BLaER1 (cell line): ENCODE results near the gene MINDY4.
A peak's percentile ranks its signal among the peaks of the same experiment; 100 is the strongest.

Experiments used
- H3K27ac ChIP-seq: shearing (Covaris generic); formaldehyde crosslinking; 2 replicates; pipeline ENCODE4 v1.8.1; 2022
- H3K27me3 ChIP-seq: shearing (Covaris generic); formaldehyde crosslinking; 2 replicates; pipeline ENCODE4 v1.8.1; 2022
- H3K36me3 ChIP-seq: shearing (Covaris generic); formaldehyde crosslinking; 2 replicates; pipeline ENCODE4 v1.8.1; 2022
- H3K4me1 ChIP-seq: shearing (Covaris generic); formaldehyde crosslinking; 2 replicates; pipeline ENCODE4 v1.8.1; 2022
- H3K4me2 ChIP-seq: shearing (Covaris generic); formaldehyde crosslinking; 2 replicates; pipeline ENCODE4 v1.8.1; 2022
- H3K4me3 ChIP-seq: shearing (Covaris generic); formaldehyde crosslinking; 2 replicates; pipeline ENCODE4 v1.8.1; 2022
- H3K9ac ChIP-seq: shearing (Covaris generic); formaldehyde crosslinking; 2 replicates; pipeline ENCODE4 v1.8.1; 2022
- H3K9me3 ChIP-seq: shearing (Covaris generic); formaldehyde crosslinking; 2 replicates; pipeline ENCODE4 v1.8.1; 2022
- H4K20me1 ChIP-seq: shearing (Covaris generic); formaldehyde crosslinking; 2 replicates; pipeline ENCODE4 v1.8.1; 2022
- Cebpa-rat ChIP-seq: shearing (Covaris generic); IDR thresholded peaks from 2 replicates; pipeline ENCODE4 v1.8.1; 2022

MINDY4 gene

DNA sequence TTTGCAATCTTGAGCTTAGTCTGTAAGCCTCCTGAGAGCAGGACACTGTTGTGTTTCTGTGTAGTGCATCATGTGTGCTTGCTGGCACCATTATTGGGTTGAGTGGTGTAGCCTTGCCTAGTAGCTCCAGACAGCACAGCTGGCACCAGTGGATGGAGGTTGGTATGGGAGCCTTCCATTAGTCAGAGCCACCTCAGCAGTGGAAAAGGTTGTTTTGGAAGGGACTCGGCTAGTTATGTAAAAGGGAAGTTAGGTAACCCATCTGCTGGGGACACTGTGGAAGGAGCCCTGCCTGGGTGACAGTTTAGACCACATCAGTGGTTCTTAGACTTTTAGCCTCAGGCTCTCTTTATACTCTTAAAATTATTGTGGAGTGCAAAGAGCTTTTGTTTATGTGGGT lies 16.3 kb downstream of the MINDY4 start:
- no peak overlapping the region for H3K4me3 ChIP-seq
- TF ChIP-seq Cebpa-rat, result no peak
- no peak overlapping the region for H3K27ac ChIP-seq
- H3K9me3 ChIP-seq, result no peaks in the 10 kb centered on the region
- H3K4me2 ChIP-seq, result peak overlapping the region; percentile 69
- peaks cover 39% of the 10 kb centered on the region for H3K4me1 ChIP-seq
- no peak overlapping the region for H3K9ac ChIP-seq
- H3K36me3 ChIP-seq, result peaks cover 30% of the 10 kb centered on the region
- no peaks in the 10 kb centered on the region for H3K27me3 ChIP-seq
- H4K20me1 ChIP-seq, result no peaks in the 10 kb centered on the region

DNA sequence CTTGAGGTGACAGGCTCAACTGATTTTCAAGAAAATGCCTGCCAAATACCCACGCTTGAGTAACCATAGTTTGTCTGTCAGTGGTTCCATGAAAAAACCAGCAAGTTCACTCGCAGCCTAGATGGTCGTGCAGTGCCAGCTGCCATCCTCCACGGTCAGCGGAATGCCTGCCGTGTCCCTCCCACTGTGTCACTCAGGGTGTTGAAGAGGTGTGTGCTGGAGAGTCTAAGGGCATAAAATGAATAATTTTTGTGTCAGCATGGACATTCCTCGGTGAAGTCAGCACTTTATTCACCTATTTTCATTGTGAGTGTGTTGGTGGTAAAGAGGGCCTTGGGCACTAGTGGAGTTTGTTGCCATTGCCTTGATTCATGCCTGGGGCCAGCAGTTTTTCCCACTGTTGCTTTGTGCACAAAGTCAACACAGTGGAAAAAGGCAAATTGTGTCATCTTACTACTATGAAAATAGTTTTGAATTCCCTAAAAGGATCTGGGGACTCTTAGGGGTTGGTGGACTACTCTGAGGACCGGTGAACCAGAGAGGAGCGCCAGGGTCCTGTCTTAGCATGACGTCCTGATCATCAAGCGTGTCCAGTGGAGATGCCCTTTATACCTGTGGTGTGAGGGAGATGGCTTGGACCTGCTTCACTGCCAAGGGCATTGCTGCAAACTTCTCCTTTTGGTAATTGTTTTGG lies 17.6 kb downstream of the MINDY4 start:
- no peak overlapping the region for H3K9ac ChIP-seq
- H3K36me3 ChIP-seq, result peaks cover 24% of the 10 kb centered on the region
- H3K4me1 ChIP-seq, result peaks cover 39% of the 10 kb centered on the region
- H3K27me3 ChIP-seq, result no peaks in the 10 kb centered on the region
- no peak overlapping the region for H3K4me3 ChIP-seq
- H4K20me1 ChIP-seq, result no peaks in the 10 kb centered on the region
- peak overlapping the region; percentile 69 for H3K4me2 ChIP-seq
- TF ChIP-seq Cebpa-rat, result no peak
- no peaks in the 10 kb centered on the region for H3K9me3 ChIP-seq
- H3K27ac ChIP-seq, result no peak overlapping the region; the same call in 1 of the 2 replicates

DNA sequence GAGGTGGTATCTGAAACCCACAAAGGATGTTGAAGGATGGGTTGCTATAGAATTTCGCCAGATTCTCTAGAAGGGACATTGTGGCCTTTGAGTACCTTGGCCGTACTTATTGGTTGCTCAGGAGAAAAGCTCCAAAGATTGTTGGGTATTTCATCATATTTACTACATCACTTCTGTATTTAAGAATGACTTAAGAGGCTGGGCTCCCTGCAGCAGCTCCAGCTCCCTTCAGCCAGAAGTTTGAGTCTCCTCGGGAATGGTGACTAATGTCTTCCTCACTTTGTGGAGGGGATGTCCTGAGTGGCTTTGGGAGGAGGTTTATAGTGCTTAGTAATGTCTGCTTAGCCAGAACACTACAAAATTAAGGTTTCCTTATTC lies 18.1 kb downstream of the MINDY4 start:
- no peak overlapping the region for H3K27ac ChIP-seq
- H3K4me3 ChIP-seq, result no peak overlapping the region
- no peak overlapping the region for H3K9ac ChIP-seq

DNA sequence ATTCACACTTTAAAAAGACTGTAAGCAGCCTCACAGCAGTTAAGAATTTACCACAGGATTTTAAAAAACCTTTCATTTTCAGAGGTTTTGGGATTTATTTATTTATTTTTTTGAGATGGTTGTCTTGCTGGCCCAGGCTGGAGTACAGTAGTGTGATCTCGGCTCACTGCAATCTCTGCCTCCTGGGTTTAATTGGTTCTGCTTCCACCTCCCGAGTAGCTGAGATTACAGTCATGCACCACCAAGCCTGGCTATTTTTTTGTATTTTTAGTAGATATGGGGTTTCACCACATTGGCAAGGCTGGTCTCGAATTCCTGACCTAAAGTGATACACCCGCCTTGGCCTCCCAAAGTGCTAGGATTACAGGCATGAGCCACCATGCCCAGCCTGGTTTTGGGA lies 19.1 kb downstream of the MINDY4 start:
- Histone ChIP-seq H3K9ac (no peak overlapping the region), H3K27ac (no peak overlapping the region), H4K20me1 (no peaks in the 10 kb centered on the region), H3K4me3 (no peak overlapping the region), H3K4me2 (peak overlapping the region; percentile 27), H3K27me3 (no peaks in the 10 kb centered on the region), H3K4me1 (peaks cover 49% of the 10 kb centered on the region), H3K36me3 (peaks cover 14% of the 10 kb centered on the region), H3K9me3 (no peaks in the 10 kb centered on the region)
- TF ChIP-seq Cebpa-rat, result no peak

More for the DNA sequence above, 18.1 kb downstream of the MINDY4 start:
- no peaks in the 10 kb centered on the region for H4K20me1 ChIP-seq
- no peaks in the 10 kb centered on the region for H3K27me3 ChIP-seq
- TF ChIP-seq Cebpa-rat, result no peak
- no peaks in the 10 kb centered on the region for H3K9me3 ChIP-seq
- H3K4me1 ChIP-seq, result peaks cover 39% of the 10 kb centered on the region
- peaks cover 24% of the 10 kb centered on the region for H3K36me3 ChIP-seq
- peak overlapping the region; percentile 69 for H3K4me2 ChIP-seq

DNA sequence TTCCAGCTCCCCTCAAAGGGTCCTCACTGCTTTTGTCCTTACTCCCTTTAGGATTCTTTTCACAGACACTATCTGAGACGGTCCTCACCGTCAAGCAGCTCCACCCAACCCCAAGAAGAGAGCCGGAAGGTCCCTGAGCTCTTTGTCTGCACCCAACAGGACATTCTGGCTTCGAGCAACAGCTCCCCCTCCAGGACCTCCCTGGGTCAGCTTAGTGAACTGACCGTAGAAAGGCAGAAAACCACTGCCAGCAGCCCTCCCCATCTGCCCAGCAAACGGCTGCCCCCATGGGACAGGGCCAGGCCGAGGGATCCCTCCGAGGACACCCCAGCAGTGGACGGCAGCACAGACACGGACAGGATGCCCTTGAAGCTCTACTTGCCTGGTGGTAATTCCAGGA lies 19.9 kb downstream of the MINDY4 start:
- H3K9me3 ChIP-seq, result no peaks in the 10 kb centered on the region
- no peaks in the 10 kb centered on the region for H4K20me1 ChIP-seq
- no peak overlapping the region for H3K4me3 ChIP-seq
- peaks cover 56% of the 10 kb centered on the region for H3K4me1 ChIP-seq
- no peak overlapping the region for H3K27ac ChIP-seq
- H3K9ac ChIP-seq, result no peak overlapping the region
- TF ChIP-seq Cebpa-rat, result no peak
- no peak overlapping the region for H3K4me2 ChIP-seq
- peaks cover 8% of the 10 kb centered on the region for H3K36me3 ChIP-seq
- no peaks in the 10 kb centered on the region for H3K27me3 ChIP-seq

DNA sequence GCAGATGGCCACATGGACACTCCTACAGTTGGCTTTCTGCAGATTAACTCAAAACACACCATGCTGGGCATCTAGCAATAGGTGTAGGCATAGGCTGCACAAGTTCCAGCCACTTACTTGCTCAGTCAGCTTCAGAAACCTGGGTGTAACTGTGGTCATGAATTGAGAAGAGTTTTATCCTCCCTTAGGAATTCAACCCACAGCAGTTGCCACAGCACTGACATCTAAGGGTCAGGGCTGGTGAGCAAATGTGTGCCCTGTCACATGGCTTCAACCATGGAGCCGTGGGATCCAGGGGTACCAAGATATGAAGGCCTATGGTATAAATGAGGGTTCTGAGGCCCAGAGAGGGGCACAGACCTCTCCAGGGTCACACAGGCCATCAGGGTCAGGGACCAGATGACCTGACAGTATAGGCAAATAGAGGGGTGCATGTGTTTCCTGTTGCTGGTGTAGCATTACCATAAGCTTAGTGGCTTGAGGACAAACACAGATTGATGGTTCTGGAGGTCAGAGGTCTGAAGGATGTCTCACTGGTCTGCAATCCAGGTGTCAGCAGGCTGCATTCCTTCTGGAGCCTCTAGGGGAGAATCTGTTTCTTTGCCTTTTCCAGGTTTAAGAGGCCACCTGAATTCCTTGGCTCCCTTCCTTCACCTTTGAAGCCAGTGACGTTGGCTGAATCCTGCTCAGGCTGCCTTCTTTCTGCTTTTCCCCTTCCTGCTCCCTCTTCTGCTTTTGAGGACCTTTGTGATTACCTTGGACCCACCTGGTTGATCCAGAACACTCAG lies 24.1 kb downstream of the MINDY4 start:
- H3K9me3 ChIP-seq, result no peaks in the 10 kb centered on the region
- H3K4me2 ChIP-seq, result peak overlapping the region; percentile 63
- no peak for TF ChIP-seq Cebpa-rat
- H3K27ac ChIP-seq, result no peak overlapping the region
- peaks cover 66% of the 10 kb centered on the region for H3K4me1 ChIP-seq
- no peak overlapping the region for H3K4me3 ChIP-seq
- no peaks in the 10 kb centered on the region for H3K27me3 ChIP-seq
- H4K20me1 ChIP-seq, result peaks cover 13% of the 10 kb centered on the region
- peaks cover 5% of the 10 kb centered on the region for H3K36me3 ChIP-seq
- H3K9ac ChIP-seq, result no peak overlapping the region

DNA sequence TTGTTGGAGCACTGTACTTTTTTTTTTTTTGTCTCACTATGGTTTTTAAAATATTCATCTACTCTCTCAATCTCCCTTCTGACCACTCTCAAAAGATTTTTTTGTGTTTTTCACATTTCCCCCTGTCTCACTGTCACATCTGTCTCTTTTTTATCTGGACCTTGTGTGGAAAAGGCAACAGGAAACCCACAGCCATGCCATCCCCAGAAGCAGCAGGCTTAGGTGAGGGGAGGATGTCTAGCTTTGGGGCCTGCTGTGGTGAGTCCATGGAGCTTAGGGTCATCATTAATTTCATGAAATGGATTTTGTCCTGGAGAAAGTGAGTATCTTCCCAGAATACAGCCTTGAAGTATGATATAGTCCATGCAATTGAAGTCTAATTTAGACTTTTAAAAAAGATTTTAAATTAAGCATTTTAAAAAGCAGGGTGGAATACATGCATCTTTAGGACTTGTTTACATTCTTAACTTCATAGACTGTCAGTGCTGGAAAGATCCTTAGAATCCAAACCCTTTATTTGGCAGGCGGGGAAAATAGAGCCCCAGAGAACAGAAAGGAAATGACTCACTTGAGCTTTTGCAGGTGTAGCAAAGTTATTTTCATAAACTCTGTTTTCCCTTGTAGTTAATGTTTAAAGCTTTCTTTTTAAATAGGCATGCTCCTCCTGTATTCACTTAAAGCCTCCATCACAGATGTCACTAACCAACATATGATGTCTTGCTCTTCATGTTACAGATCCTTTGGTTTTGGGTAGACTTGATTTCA lies 25.1 kb downstream of the MINDY4 start:
- H3K4me2 ChIP-seq, result peak overlapping the region; percentile 63
- no peak overlapping the region for H3K4me3 ChIP-seq
- TF ChIP-seq Cebpa-rat, result no peak
- H3K27ac ChIP-seq, result no peak overlapping the region
- H3K9me3 ChIP-seq, result no peaks in the 10 kb centered on the region
- H3K36me3 ChIP-seq, result peaks cover 3% of the 10 kb centered on the region
- peaks cover 14% of the 10 kb centered on the region for H4K20me1 ChIP-seq
- no peak overlapping the region for H3K9ac ChIP-seq
- no peaks in the 10 kb centered on the region for H3K27me3 ChIP-seq
- peaks cover 70% of the 10 kb centered on the region for H3K4me1 ChIP-seq

DNA sequence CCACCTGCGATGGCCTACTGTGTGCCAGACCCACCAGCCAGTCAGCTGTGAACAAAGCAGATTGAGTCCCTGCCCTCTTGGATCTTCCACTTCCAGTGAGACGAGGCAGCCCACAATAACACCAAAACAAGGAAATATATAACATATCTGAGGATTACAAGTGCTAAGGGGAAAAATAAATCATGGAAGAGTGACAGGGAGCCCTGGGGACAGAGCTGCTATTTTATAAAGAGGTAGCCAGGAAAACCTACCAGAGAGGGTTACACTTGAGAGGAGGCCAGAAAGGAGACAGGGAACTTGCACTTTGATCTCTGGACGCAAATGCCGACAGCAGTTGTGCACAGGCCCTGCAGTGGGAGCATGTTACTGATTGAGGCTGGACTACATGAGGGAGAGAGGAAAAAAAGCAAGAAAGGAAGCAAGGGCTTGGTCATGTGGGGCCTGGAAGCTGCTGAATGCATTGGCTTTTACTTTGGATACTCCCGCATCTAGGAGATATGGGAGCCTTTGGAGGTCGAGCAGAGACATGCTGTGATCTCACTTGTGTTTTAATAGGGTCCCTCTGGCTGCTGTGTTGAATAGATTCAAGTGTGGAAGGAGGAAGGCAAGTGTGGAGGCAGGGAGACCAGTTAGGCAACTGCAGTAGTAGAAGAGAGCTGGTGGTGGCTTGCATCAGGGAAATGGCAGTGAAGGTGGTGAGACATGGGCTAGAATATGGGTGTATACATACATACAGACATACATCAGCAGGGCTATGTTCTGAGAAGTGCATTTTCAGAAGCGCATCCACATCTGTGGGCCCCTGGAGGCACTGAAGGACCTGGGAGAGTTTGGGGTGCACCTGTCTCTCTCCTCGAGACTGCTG lies 26.2 kb downstream of the MINDY4 start:
- H3K4me1 ChIP-seq, result peaks cover 72% of the 10 kb centered on the region

DNA sequence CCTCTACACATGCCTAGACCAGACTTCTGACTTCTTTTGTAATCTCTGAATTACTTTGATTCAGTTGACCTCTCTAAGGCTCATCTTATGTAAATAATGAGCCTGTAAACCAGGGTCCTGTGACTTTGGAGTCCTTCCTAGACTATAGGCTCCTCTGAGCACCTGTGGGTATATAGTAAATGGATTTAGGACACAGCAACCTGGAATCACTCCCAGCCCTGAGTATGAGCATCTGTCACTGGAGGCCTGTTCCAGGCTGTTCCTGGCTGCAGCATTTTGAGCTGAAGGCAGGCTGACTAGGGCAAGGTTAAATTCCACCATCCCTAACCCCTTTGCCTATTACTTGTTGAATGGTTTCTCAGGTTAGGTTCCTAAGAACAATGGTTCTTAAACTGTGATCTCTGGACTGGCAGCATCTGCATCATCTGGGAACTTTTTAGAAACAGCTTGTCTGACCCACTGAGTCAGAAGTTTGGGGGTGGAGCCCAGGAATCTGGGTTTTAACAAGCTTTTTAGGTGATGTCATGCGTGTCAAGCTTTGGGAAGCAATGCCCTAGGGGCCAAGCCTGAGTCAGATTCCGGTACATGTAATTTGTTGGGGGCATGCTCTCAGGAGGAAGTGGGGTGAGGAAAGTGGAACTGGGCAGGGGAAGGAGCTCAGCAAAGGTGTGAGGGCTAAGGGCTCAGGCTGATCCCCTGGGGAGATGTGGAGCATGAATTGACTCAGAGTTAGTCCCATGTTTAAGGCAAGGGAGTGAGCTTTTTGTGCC lies 28.2 kb downstream of the MINDY4 start:
- Histone ChIP-seq H3K36me3 (no peaks in the 10 kb centered on the region), H3K4me3 (no peak overlapping the region), H3K9ac (no peak overlapping the region), H3K9me3 (no peaks in the 10 kb centered on the region), H3K27me3 (no peaks in the 10 kb centered on the region), H3K4me1 (peaks cover 72% of the 10 kb centered on the region), H4K20me1 (peaks cover 14% of the 10 kb centered on the region), H3K4me2 (peak overlapping the region; percentile 65), H3K27ac (no peak overlapping the region; the same call in 1 of the 2 replicates)
- no peak for TF ChIP-seq Cebpa-rat

More for the DNA sequence above, 26.2 kb downstream of the MINDY4 start:
- H3K9me3 ChIP-seq, result no peaks in the 10 kb centered on the region
- H3K27me3 ChIP-seq, result no peaks in the 10 kb centered on the region
- TF ChIP-seq Cebpa-rat, result no peak
- no peaks in the 10 kb centered on the region for H3K36me3 ChIP-seq
- H3K4me3 ChIP-seq, result no peak overlapping the region
- H3K27ac ChIP-seq, result no peak overlapping the region
- no peak overlapping the region for H3K9ac ChIP-seq
- peaks cover 14% of the 10 kb centered on the region for H4K20me1 ChIP-seq
- peak overlapping the region; percentile 63 for H3K4me2 ChIP-seq
